Gastroesophageal sphincter (tissue), 3 donors: ENCODE results near the gene PDE4B.

Experiments
- CTCF ChIP-seq, 4 experiments: fragments of 200-600 bp in 2 of 4; fragments of 450-650 bp in 2 of 4; sonication (generic) in 1 of 4; IDR thresholded peaks; one replicate each; pipeline ENCODE4 v1.5.1; 2017 to 2019; ENCODE audit warnings: antibody characterized with exemption in 4 of 4, mild to moderate bottlenecking in 2 of 4, moderate library complexity in 2 of 4
- EP300 ChIP-seq: sonication (generic); formaldehyde crosslinking; IDR thresholded peaks from one replicate; pipeline ENCODE4 v1.6.1; 2017; ENCODE audit warnings: antibody characterized with exemption, mild to moderate bottlenecking
- POLR2A ChIP-seq, 2 donors: fragments of 450-650 bp; IDR thresholded peaks; one replicate each; pipeline ENCODE4 v1.6.1; 2017; ENCODE audit warnings: antibody characterized with exemption in 2 of 2, mild to moderate bottlenecking in 2 of 2, moderate library complexity in 1 of 2

- TF ChIP-seq CTCF (IDR thresholded peaks at IDR 0.05) (no peak), EP300 (no peak), POLR2A (IDR thresholded peaks at IDR 0.05) (no peak)
Measured at GRCh38 chr1:66311092-66311491, 518.4 kb downstream of the PDE4B start.
